Islet precursor cell (in vitro differentiated cells): ENCODE results near the gene SHROOM3.
"Not testable (repeated sequence)": the region's sequence is repeated elsewhere in the genome, so short reads cannot be mapped to it uniquely, and the experiment has no call there.

Experiments used
- DNase-seq: peaks from one replicate; pipeline ENCODE4 v3.0.0-alpha.2; 2018

Gene SHROOM3

GRCh38 chr4:76447393-76447851, 12.4 kb downstream of the SHROOM3 start:
- DNase-seq = no peak

GRCh38 chr4:76448211-76448610, 13.2 kb downstream of the SHROOM3 start:
- no peak for DNase-seq

- no peak for DNase-seq
Observed at GRCh38 chr4:76449362-76449767, 14.3 kb downstream of the SHROOM3 start.

GRCh38 chr4:76449833-76450232, 14.8 kb downstream of the SHROOM3 start:
- DNase-seq = no peak

- DNase-seq = no peak
Observed at GRCh38 chr4:76453232-76453631, 18.2 kb downstream of the SHROOM3 start.

GRCh38 chr4:76454073-76454472, 19.0 kb downstream of the SHROOM3 start:
- not testable (repeated sequence) for DNase-seq

GRCh38 chr4:76457885-76458284, 22.9 kb downstream of the SHROOM3 start:
- peak; percentile 76 for DNase-seq

GRCh38 chr4:76458297-76458696, 23.3 kb downstream of the SHROOM3 start:
- DNase-seq = no peak

GRCh38 chr4:76458825-76459224, 23.8 kb downstream of the SHROOM3 start:
- DNase-seq = peak; percentile 78

GRCh38 chr4:76459291-76459723, 24.3 kb downstream of the SHROOM3 start:
- DNase-seq = peak; percentile 95

- DNase-seq = no peak
Observed at GRCh38 chr4:76463568-76463967, 28.5 kb downstream of the SHROOM3 start.

- no peak for DNase-seq
Observed at GRCh38 chr4:76470064-76470463, 35.0 kb downstream of the SHROOM3 start.

- DNase-seq = no peak
Observed at GRCh38 chr4:76470532-76470931, 35.5 kb downstream of the SHROOM3 start.

GRCh38 chr4:76476571-76476970, 41.5 kb downstream of the SHROOM3 start:
- DNase-seq = no peak

- no peak for DNase-seq
Observed at GRCh38 chr4:76484654-76485053, 49.6 kb downstream of the SHROOM3 start.

- DNase-seq = peak; percentile 59
Observed at GRCh38 chr4:76485450-76485849, 50.4 kb downstream of the SHROOM3 start.

- DNase-seq = no peak
Observed at GRCh38 chr4:76486588-76487276, 51.7 kb downstream of the SHROOM3 start.

GRCh38 chr4:76487621-76488020, 52.6 kb downstream of the SHROOM3 start:
- DNase-seq = no peak

GRCh38 chr4:76488455-76488854, 53.4 kb downstream of the SHROOM3 start:
- no peak for DNase-seq

- no peak for DNase-seq
Observed at GRCh38 chr4:76488888-76489685, 54.1 kb downstream of the SHROOM3 start.

GRCh38 chr4:76489686-76490161, 54.7 kb downstream of the SHROOM3 start:
- DNase-seq = no peak

- no peak for DNase-seq
Observed at GRCh38 chr4:76492055-76492454, 57.0 kb downstream of the SHROOM3 start.

- DNase-seq = no peak
Observed at GRCh38 chr4:76494243-76494642, 59.2 kb downstream of the SHROOM3 start.
